ENCODE measurements around the gene PPP1R14D. TPM values are rescaled to one million over a fixed set of nuclear protein-coding genes. Genes with fewer than 3 reads are reported as not detected.

PPP1R14D gene
- total RNA-seq, 1 donor from 2014 or later, result not detected

DNA sequence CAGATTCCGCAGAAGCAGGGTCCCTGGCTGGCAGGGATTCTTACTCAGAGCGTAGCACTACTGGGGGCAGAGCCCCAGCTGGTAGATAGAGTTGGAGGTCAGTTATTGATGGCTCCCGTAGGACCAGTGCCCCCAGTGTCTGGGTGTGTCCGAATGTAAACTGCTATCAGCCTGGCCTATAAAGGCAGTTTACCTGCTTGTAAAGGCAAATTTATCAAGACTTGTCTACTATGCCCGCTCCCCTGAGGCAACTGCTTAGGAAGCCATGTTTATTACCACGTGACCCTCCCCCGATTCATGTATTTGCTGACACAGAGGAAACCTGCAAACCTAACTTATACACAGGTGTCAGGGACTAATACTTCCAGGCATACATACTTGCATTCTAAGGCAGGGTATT is 607 bp upstream of the PPP1R14D start:
- intact Hi-C loops (cut with DNase I), result no loop called here

DNA sequence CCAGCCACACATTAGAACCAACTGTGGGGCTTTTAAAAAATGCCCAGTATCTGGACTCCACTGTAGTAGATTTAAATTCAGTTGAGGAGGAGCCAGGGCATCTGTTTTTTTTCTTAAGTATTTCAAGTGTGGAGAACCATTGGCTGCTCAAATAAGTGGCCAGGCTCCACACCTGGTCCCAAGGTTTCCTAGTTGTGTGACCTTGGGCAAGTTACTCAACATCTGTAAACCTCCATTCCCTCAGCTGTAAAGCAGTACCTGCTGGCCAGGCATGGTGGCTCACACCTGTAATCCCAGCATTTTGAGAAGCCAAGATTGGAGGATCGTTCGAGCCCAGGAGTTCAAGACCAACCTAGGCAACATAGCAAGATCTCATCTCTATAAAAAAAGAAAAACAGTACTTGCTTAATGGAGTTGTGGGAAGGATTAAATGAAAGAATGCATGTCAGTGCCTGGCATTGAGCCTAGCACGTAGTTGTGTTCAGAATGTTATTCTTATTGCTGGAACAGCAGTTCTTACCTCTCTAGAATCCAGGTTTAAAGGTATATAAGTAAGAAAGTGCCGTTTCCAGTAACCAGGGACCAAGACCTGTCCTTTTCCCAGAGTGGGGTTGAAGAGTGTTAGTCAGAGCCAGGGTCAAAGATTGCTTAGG is 2.0 kb downstream of the PPP1R14D start:
- no peak for ATAC-seq
- intact Hi-C loops (cut with DNase I), result no loop called here
- DNase-seq (ENCODE audit: missing footprints), result no peak

More for the DNA sequence above, 607 bp upstream of the PPP1R14D start:
- ATAC-seq, result no peak
- DNase-seq (ENCODE audit: missing footprints), result no peak

DNA sequence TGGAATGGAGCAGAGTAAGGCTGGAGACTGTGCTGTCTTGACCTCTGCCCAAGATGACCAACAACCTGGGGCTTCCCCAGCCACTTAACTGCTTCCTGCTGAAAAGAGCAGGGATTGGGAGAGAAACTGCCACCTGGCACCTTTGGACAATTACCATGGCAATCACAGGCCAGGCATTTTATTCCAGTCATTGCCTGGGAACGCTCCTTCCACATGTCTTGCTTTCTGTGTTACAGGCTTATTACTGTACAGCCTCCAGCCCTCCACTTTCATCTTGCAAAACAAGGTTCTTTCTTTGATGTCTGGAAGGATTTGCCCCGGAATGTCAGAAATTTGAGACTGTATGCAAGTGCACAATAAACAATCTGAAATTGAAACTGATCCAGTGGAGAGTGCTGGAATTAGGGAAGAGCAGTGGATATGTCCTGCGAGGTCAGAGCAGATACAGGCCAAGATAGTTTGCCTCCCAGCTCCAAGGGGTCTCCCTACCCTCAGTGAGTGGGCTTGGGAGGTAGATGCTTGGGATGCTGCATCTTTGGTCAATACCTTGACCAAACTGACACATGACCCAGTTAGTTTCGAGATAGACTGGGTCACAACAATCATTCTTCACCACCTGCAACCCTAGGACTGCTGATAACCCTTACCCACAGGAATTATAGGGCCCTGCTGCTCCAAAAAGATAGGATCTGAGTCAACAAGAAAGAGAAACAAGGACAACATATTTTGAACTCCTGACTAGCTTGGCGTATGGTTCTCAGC is 2.7 kb downstream of the PPP1R14D start:
- intact Hi-C loops (cut with DNase I), result no loop called here
- DNase-seq (ENCODE audit: missing footprints), result no peak
- no peak for ATAC-seq

- no peak for ATAC-seq
- no peak for DNase-seq (ENCODE audit: missing footprints)
- intact Hi-C loops (cut with DNase I), result no loop called here
Observed at GRCh38 chr15:40823572-40824343, 4.8 kb downstream of the PPP1R14D start.

DNA sequence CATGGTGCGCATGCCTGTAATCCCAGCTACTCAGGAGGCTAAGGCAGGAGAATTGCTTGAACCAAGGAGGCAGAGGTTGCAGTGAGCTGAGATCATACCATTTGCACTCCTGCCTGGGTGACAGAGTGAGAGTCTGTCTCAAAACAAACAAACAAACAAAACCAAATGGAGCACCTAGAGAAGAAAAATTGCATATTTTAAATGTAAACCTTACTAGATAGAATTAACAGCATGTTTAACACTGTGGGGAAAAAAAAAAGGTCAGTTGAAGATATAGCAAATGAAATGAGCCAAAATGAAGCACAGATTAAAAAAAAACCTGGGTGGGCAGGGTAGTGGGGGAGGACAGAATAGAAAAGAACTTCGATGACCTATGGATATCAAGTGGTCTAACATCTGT is 7.3 kb downstream of the PPP1R14D start:
- ATAC-seq, result no peak
- intact Hi-C loops (cut with DNase I), result no loop called here

GRCh38 chr15:40819048-40819447 is 9.5 kb downstream of the PPP1R14D start:
- no peak for ATAC-seq
- intact Hi-C loops (cut with DNase I), result no loop called here
- DNase-seq (ENCODE audit: missing footprints), result no peak

More for the DNA sequence above, 7.3 kb downstream of the PPP1R14D start:
- DNase-seq (ENCODE audit: missing footprints), result no peak

- DNase-seq (ENCODE audit: missing footprints) (no peak), ATAC-seq (peak; percentile 66)
Observed at GRCh38 chr15:40815042-40815698, 13.3 kb downstream of the PPP1R14D start.

DNA sequence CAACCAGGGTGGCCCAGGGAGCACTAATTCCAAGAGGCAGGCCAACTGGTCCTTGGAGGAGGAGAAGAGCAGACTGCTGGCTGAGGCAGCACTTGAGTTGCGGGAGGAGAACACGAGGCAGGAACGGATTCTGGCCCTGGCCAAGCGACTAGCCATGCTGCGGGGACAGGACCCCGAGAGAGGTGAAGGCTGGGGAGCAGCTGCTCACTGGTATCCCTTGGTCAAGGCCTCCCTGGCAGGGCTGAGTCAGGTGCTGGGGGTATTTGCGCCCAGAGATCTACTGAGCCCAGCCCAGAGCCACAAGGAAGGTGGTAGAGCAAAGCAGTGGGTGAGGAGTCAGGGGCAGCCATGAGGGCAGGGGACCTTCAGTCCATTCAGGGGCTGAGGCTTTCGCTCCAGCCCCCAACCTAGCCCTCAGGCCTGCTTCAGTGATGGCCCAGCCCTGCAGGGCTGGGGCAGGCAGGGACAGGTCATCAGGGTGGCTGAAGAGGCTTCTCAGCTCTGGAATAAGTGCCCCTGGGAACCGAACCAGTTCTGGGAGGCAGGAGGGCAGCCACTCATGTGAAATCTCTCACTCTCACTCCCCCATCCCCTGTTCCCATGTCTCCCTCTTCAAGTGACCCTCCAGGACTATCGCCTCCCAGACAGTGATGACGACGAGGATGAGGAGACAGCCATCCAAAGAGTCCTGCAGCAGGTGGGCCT is 15.6 kb downstream of the PPP1R14D start:
- intact Hi-C loops (cut with DNase I), result no loop called here

More at GRCh38 chr15:40815042-40815698, 13.3 kb downstream of the PPP1R14D start:
- intact Hi-C loops (cut with DNase I), result no loop called here

GRCh38 chr15:40808861-40809450 is 19.6 kb downstream of the PPP1R14D start:
- ATAC-seq (no peak), DNase-seq (ENCODE audit: missing footprints) (no peak)
- intact Hi-C loops (cut with DNase I), result no loop called here

More for the DNA sequence above, 15.6 kb downstream of the PPP1R14D start:
- ATAC-seq (no peak), DNase-seq (ENCODE audit: missing footprints) (no peak)

DNA sequence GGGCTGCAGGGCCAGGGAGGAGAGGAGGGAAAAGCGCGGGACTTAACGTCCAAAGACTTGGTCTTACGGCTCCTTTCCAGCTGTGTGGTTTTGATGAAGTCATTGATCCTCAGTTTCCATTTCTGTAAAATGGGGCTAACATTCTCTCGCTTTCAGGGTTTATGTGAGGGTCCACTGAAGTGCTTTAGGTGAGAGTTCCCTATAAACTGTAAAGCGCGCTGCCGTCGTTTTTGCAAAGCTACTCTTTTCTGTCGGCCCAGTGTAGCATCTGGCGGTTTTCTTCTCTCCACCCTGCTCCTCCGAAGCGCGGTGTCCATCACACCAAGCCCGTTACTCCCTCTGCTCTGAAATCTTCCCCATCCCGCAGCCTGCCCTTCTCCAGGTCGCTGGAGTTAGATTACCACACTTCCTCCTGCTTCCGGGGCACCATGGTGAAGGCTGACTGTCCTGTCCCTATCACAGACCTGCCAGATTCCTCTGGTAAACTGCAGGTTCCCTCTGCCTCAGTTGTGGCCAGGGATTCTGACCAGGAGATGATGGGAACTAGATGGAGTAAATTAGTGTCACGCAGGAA is 20.5 kb downstream of the PPP1R14D start:
- no peak for DNase-seq (ENCODE audit: missing footprints)
- no peak for ATAC-seq
- intact Hi-C loops (cut with DNase I), result loop anchor here (1.0 kb wide), 1 partner anchor 53 kb away; the partner anchor contains the start of gene RMDN3

- ATAC-seq, result peak; percentile 99
- intact Hi-C loops (cut with DNase I), result loop anchor here (1.0 kb wide), 1 partner anchor 52 kb away; the partner anchor contains the start of gene RMDN3
- peak; percentile 99 for DNase-seq (ENCODE audit: missing footprints)
Observed at GRCh38 chr15:40807028-40807887, 21.2 kb downstream of the PPP1R14D start, which contains the start of the genes DNAJC17 and ZFYVE19. DNAJC17 (minus strand) TSS chr15:40807473; CDS start chr15:40807446, 27 bp downstream. ZFYVE19 (plus strand) TSS chr15:40807089; CDS start chr15:40807590, 501 bp downstream.

GRCh38 chr15:40806672-40807027 is 21.9 kb downstream of the PPP1R14D start:
- DNase-seq (ENCODE audit: missing footprints) (no peak), ATAC-seq (no peak)
- intact Hi-C loops (cut with DNase I), result loop anchor here (1.0 kb wide), 1 partner anchor 51 kb away; the partner anchor contains the start of gene RMDN3

DNA sequence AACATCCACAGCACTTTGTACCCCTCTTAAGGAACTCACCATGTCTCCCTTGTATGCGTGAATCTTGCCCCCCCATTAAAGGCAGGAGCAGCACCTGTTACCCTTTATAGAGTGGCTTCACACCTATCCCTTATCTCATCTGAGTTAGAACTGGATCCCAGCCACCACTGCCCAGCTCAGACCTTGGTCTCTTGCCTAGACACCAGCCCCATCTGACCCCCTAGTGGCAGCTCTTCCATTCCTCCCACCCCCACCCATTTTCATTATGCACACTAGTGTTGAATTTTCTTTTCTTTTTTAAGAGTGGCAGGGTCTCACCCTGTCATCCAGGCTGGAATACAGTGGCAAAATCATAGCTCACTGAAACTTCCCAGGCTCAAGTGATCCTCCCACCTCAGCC is 24.8 kb downstream of the PPP1R14D start:
- DNase-seq (ENCODE audit: missing footprints), result no peak
- ATAC-seq, result no peak
- intact Hi-C loops (cut with DNase I), result no loop called here

GRCh38 chr15:40803076-40803475 is 25.4 kb downstream of the PPP1R14D start:
- intact Hi-C loops (cut with DNase I), result no loop called here
- no peak for ATAC-seq
- no peak for DNase-seq (ENCODE audit: missing footprints)

GRCh38 chr15:40799523-40799922 is 29.0 kb downstream of the PPP1R14D start:
- no peak for DNase-seq (ENCODE audit: missing footprints)
- no peak for ATAC-seq
- intact Hi-C loops (cut with DNase I), result no loop called here

DNA sequence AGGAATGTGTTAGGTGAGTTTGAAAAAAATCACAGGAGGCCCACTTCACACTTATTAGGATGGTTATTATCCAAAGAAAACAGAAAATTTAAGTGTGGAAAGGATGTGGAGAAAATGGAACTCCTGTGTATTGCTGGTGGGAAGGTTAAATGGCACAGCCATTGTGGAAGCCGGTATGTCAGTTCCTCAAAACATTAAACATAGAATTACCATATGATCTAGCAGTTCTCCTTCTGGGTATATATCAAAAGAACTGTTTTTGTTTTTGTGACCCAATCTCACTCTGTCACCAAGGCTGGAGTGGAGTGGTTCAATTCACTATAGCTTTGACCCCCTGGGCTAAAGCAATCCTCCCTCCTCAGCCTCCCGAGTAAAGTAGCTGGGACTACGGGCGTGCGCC is 32.0 kb downstream of the PPP1R14D start:
- ATAC-seq, result no peak
- no peak for DNase-seq (ENCODE audit: missing footprints)
- intact Hi-C loops (cut with DNase I), result no loop called here

DNA sequence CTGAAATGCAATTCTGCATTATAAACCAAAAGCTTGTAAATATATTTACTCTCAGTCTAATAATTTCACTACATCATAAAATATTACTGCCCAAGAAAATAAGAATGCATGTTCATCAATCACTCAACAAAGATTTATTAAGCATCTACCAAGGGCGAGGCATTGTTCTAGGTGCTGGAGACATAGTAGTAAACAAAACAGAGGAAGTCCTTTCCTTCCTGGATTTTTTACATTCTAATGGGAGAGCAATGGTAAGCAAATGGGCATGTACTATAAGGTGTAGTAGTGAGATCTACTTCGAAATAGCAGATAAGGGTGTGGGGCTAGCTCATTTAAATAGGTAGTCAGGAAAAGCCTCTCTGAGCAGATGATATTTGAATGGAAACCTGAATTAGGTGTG is 32.5 kb downstream of the PPP1R14D start:
- DNase-seq (ENCODE audit: missing footprints) (no peak), ATAC-seq (no peak)
- intact Hi-C loops (cut with DNase I), result no loop called here

Data from Right ventricle myocardium inferior (tissue), 1 donor.